ENCODE results near the gene PLPPR5.

DNA sequence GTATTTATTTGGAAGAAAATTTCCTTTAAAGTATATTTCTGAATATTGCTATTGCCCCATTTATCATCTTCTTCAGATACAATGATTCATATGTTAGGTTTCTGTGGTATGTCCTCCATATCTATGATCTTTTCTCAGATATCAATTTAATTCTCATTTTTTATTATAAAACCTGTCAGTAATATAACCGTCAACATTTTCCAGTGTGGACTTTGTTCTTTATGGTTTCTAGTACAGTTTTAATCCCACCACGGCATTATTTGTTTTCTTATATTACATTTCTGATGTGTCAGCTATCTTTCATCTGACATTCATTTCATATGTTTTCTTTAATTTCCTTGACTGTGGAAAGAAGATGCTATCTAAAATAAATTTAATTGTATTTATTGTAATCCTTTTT lies 97.9 kb downstream of the PLPPR5 start:
- TF ChIP-seq EZH2 (IDR thresholded peaks at IDR 0.05; ENCODE audit: insufficient read depth, poor library complexity, severe bottlenecking) (no peak), EZH2phosphoT487 (IDR thresholded peaks at IDR 0.05; ENCODE audit: insufficient read depth, low read depth) (no peak)

All from GM23248 (cell line).